CD14-positive monocyte (primary cell): Measurements from ENCODE around the gene TMEM185B. TPM values are rescaled to one million over a fixed set of nuclear protein-coding genes. Genes with fewer than 3 reads are reported as not detected.

Source experiments
- DNase-seq, 3 donors: peaks; one replicate each; pipeline ENCODE4 v3.0.0-alpha.2; 2011 to 2022
- H2AFZ ChIP-seq: 2 replicates; pipeline ENCODE4 v1.6.0; 2012; ENCODE audit warnings: mild to moderate bottlenecking, low read depth, low read length, inconsistent platforms; ENCODE audit not compliant: insufficient read depth, poor library complexity, severe bottlenecking
- H3K27ac ChIP-seq, 2 donors: 1 replicate in 1 of 2; 2 replicates in 1 of 2; pipeline ENCODE4 v1.5.1; 2012 to 2013; ENCODE audit warnings: low read length in 2 of 2, control low read depth in 1 of 2, inconsistent platforms in 1 of 2, low read depth in 1 of 2, mild to moderate bottlenecking in 1 of 2
- H3K27me3 ChIP-seq, 2 donors: one replicate each; pipeline versions ENCODE4 v1.6.0 to v1.6.1; 2011 to 2013; ENCODE audit warnings: low read length in 2 of 2; ENCODE audit not compliant: control insufficient read depth in 2 of 2, insufficient read depth in 2 of 2
- H3K36me3 ChIP-seq, 2 donors: replicated peaks in 1 of 2; 1 replicate in 1 of 2; 2 replicates in 1 of 2; pipeline versions ENCODE4 v1.5.1 to v1.6.1; 2012 to 2013; ENCODE audit warnings: low read length in 2 of 2, control low read depth in 1 of 2, inconsistent platforms in 1 of 2, mild to moderate bottlenecking in 1 of 2; ENCODE audit not compliant: insufficient read depth in 2 of 2, control insufficient read depth in 1 of 2
- H3K4me1 ChIP-seq, 2 donors: 1 replicate in 1 of 2; 2 replicates in 1 of 2; pipeline versions ENCODE4 v1.5.1 to v1.6.1; 2012 to 2013; ENCODE audit warnings: low read length in 2 of 2, control low read depth in 1 of 2, inconsistent platforms in 1 of 2, mild to moderate bottlenecking in 1 of 2, moderate library complexity in 1 of 2; ENCODE audit not compliant: insufficient read depth in 2 of 2, control insufficient read depth in 1 of 2
- H3K4me2 ChIP-seq: replicated peaks from 2 replicates; pipeline ENCODE3; 2012; ENCODE audit warnings: low read length, moderate library complexity, mild to moderate bottlenecking; ENCODE audit not compliant: poor library complexity, severe bottlenecking; ENCODE audit errors: extremely low read depth
- H3K4me3 ChIP-seq, 3 experiments: fragments of 200-600 bp in 1 of 3; sonication (generic) in 1 of 3; replicated peaks in 1 of 3; 1 replicate in 2 of 3; 2 replicates in 1 of 3; pipeline ENCODE4 v1.5.1; 2011 to 2013; ENCODE audit warnings: low read length in 3 of 3, mild to moderate bottlenecking in 3 of 3, control low read depth in 2 of 3, low read depth in 2 of 3, inconsistent platforms in 1 of 3, moderate library complexity in 1 of 3
- H3K79me2 ChIP-seq: 2 replicates; pipeline ENCODE4 v1.6.0; 2012; ENCODE audit warnings: mild to moderate bottlenecking, control low read depth, inconsistent platforms, low read length, moderate library complexity; ENCODE audit not compliant: insufficient read depth
- H3K9ac ChIP-seq: 2 replicates; pipeline ENCODE4 v1.6.0; 2017; ENCODE audit warnings: low read length, mild to moderate bottlenecking; ENCODE audit not compliant: insufficient read depth, poor library complexity, severe bottlenecking
- H3K9me3 ChIP-seq, 2 donors: replicated peaks in 1 of 2; 1 replicate in 1 of 2; 2 replicates in 1 of 2; pipeline versions ENCODE4 v1.5.1 to v1.6.1; 2012 to 2013; ENCODE audit warnings: low read length in 2 of 2, control low read depth in 1 of 2; ENCODE audit not compliant: control insufficient read depth in 1 of 2, insufficient read depth in 1 of 2
- H4K20me1 ChIP-seq: 2 replicates; pipeline ENCODE4 v1.6.0; 2012; ENCODE audit warnings: mild to moderate bottlenecking, low read length, control low read depth, moderate library complexity; ENCODE audit not compliant: insufficient read depth
- H3K27ac Mint-ChIP-seq, 7 donors: one replicate each; pipeline ENCODE4 v1.8.0; 2020; ENCODE audit warnings: mild to moderate bottlenecking in 7 of 7, mixed read lengths in 7 of 7, moderate library complexity in 6 of 7, inconsistent platforms in 2 of 7
- H3K27me3 Mint-ChIP-seq, 3 donors: one replicate each; pipeline ENCODE4 v1.8.0; 2021 to 2022; ENCODE audit warnings: low read depth in 3 of 3, mild to moderate bottlenecking in 3 of 3, mixed read lengths in 3 of 3, moderate library complexity in 3 of 3, inconsistent platforms in 1 of 3
- H3K36me3 Mint-ChIP-seq, 2 donors: one replicate each; pipeline ENCODE4 v1.8.0; 2020; ENCODE audit warnings: mixed read lengths in 2 of 2, inconsistent platforms in 1 of 2, mild to moderate bottlenecking in 1 of 2
- H3K4me1 Mint-ChIP-seq: one replicate; pipeline ENCODE4 v1.8.0; 2020; ENCODE audit warnings: mild to moderate bottlenecking, mixed read lengths
- H3K4me3 Mint-ChIP-seq, 2 donors: one replicate each; pipeline ENCODE4 v1.8.0; 2020; ENCODE audit warnings: mild to moderate bottlenecking in 2 of 2, mixed read lengths in 2 of 2, moderate library complexity in 1 of 2
- H3K9me3 Mint-ChIP-seq, 7 donors: one replicate each; pipeline ENCODE4 v1.8.0; 2020 to 2022; ENCODE audit warnings: mixed read lengths in 7 of 7, mild to moderate bottlenecking in 6 of 7, moderate library complexity in 6 of 7, inconsistent platforms in 2 of 7
- WGBS: methylation state at CpG from one replicate; pipeline ENCODE4 v1.1.5; 2013; ENCODE audit warnings: missing lambda C conversion rate; ENCODE audit not compliant: insufficient coverage; 5-methylcytosine and 5-hydroxymethylcytosine counted together
- intact Hi-C, 2 donors: fragments of 100-400 bp; cut with micrococcal nuclease; formaldehyde crosslinking; loops; one replicate each; pipeline versions ENCODE4 v1.15.0 to v1.15.1; 2023
- polyA minus RNA-seq: library from RNA; depleted of rRNA, polyadenylated mRNA; stranded (reverse); fragments of >200 nt; gene quantifications from 2 replicates; pipeline ENCODE4 v1.2.3, GENCODE V29; 2012
- polyA plus RNA-seq, 3 donors: library from polyadenylated mRNA; depleted of rRNA in 1 of 3; unstranded in 2 of 3; stranded (reverse) in 1 of 3; fragments of 300-500 nt in 2 of 3; fragments of >200 nt in 1 of 3; fragmentation: Illumina TruSeq in 2 of 3; gene quantifications; 1 replicate in 2 of 3; 2 replicates in 1 of 3; pipeline ENCODE4 v1.2.3, GENCODE V29; 2012 to 2021
- total RNA-seq, 12 experiments: library from RNA in 1 of 12; stranded (reverse) in 1 of 12; fragments of 120-200 nt in 1 of 12; gene quantifications; one replicate each; pipeline ENCODE4 v1.2.4 and lab custom pipeline; 2013 to 2026; ENCODE audit warnings: mixed read lengths in 6 of 12, inconsistent platforms in 1 of 12
- TF ChIP-seq, protein P1 (sequence below): fragments of 200-600 bp; IDR thresholded peaks from one replicate; pipeline ENCODE4 v1.8.0; 2022; ENCODE audit warnings: antibody characterized with exemption, mild to moderate bottlenecking

The TMEM185B gene
- total RNA-seq (2013) = 8.3 TPM
- polyA plus RNA-seq (10 to 100 TPM in 2 of 3 donors, 1 to 10 TPM in 1; 9.7 to 20.4 (median 18.1) TPM), polyA minus RNA-seq (8.7 and 16.0 TPM in 2 replicates), total RNA-seq (lab: John Stamatoyannopoulos, UW) (27.3 to 57.8 (median 36.4) reads per million in 11 experiments)

DNA sequence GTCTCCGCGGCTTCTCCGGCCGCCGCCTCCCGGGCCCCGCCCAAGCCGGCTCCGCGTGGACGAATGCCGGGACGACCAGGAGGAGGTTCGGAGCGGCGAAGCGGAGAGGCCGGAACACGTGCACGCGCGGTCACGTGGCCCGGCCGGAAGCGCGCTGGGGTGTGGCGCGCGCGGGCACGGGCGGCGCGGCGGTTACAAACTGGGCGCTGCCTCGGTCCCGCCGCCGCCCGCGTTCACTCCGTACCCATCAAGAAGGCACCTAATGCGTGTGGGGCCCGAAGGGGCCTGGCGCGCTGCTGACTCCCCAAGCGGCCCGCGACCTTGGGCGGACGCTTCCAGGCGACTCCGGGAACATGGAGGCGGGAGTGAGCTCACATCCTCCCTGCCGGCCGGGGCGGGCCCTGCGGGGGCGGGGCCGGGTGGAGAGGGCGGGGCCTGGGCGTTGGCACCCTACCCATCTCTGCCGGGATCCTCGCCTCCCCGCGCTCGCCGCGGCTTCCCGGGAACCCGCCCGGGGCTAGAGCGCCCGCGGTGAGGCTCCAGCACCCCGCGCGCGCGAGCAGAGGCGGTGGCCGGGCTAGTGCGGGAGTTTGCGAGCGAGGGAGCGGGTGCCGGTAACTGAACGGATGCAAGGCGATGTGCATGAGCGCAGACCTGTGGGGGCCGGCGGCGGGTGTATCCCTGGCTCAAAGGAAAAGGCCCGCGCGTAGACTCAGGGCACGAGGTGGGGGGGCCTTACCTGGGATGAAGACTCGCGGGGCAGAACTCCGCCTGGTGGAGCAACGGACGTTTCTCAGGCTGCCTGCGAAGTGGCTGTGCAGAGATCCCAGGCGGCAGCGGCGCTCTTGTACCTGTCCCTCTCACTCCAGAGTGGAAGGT is at the start of gene TMEM185B:
TMEM185B (minus strand) TSS at position 367 of the 879 bp plus-strand sequence. CDS start 424 bp downstream, outside the sequence.
- Mint-ChIP-seq H3K4me1 (peaks cover 36% of the 10 kb centered on the region), H3K36me3 (peaks cover 33 to 38% of the 10 kb centered on the region in 2 donors), H3K27ac (peak within 1 kb of the TSS; percentile 78 to 96 (median 93)), H3K9me3 (peaks cover 6 to 16% (median 12%) of the 10 kb centered on the region in 7 donors), H3K4me3 (peak within 1 kb of the TSS; percentile 83 to 89), H3K27me3 (peaks cover 11 to 24% (median 22%) of the 10 kb centered on the region in 3 donors)
- H3K9ac ChIP-seq = peak within 1 kb of the TSS; percentile 88
- H4K20me1 ChIP-seq = peaks cover 8% of the 10 kb centered on the region
- TF ChIP-seq, protein P1, sequence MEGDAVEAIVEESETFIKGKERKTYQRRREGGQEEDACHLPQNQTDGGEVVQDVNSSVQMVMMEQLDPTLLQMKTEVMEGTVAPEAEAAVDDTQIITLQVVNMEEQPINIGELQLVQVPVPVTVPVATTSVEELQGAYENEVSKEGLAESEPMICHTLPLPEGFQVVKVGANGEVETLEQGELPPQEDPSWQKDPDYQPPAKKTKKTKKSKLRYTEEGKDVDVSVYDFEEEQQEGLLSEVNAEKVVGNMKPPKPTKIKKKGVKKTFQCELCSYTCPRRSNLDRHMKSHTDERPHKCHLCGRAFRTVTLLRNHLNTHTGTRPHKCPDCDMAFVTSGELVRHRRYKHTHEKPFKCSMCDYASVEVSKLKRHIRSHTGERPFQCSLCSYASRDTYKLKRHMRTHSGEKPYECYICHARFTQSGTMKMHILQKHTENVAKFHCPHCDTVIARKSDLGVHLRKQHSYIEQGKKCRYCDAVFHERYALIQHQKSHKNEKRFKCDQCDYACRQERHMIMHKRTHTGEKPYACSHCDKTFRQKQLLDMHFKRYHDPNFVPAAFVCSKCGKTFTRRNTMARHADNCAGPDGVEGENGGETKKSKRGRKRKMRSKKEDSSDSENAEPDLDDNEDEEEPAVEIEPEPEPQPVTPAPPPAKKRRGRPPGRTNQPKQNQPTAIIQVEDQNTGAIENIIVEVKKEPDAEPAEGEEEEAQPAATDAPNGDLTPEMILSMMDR = peak; percentile 2
- peaks cover 5% of the 10 kb centered on the region in 2 donors for H3K36me3 ChIP-seq
- H3K4me3 ChIP-seq = peak within 1 kb of the TSS; percentile 53 to 80 (median 57)
- under 1% methylated on average over 108 of the region's 108 CpGs for WGBS
- peak within 1 kb of the TSS; percentile 97 for H3K4me2 ChIP-seq
- peaks cover 0 to 5% of the 10 kb centered on the region in 2 donors for H3K27me3 ChIP-seq
- peaks cover 3 to 11% of the 10 kb centered on the region in 2 donors for H3K9me3 ChIP-seq
- peak within 1 kb of the TSS; percentile 68 to 95 for H3K27ac ChIP-seq
- H3K79me2 ChIP-seq = peaks cover 15% of the 10 kb centered on the region
- intact Hi-C loops = loop anchor here in 1 of 2 donors (10.0 kb wide), 1 partner anchor 92 kb away; no protein-coding TSS in a partner anchor
- peak; percentile 77 to 79 (median 78) for DNase-seq
- peak within 1 kb of the TSS; percentile 99 for H2AFZ ChIP-seq
- peaks cover 13 to 30% of the 10 kb centered on the region in 2 donors for H3K4me1 ChIP-seq

DNA sequence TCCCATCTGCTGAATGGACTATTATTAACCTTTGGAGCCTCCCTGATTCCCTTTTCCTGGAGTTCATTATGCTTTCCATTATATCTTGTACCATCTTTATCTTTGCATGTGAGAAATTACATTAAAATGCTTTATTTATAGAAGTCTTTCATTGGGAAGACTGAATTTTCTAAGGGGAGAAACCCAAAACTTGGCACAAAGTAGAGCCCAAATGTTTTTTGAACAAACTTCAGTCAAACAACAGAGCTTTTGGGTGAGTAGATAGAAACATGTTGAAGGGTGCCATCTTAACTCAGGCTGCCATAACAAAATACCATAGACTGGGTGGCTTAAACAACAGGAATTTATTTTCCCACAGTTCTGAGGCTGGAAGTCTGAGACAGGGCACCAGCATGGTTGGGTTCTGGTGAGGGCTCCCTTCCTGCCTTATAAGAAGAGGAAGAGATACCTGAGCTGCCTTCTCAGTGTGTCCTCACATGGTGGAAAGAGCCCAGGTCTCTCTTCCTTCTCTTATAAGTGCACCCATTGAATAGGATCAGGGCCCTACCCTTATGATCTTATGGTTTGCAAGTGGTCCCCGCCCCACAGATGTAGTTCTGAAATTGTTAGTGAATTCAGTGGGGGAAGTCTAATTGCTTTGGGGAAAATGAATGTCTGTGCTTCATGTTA is 48.6 kb upstream of the TMEM185B start:
- TF ChIP-seq, protein P1 = no peak
- Mint-ChIP-seq H3K36me3 (peaks cover 22 to 45% of the 10 kb centered on the region in 2 donors), H3K27ac (peak overlapping the region in 1 of 7 donors; percentile 47), H3K4me3 (no peak overlapping the region), H3K9me3 (peaks cover 3 to 11% (median 8%) of the 10 kb centered on the region in 7 donors), H3K27me3 (peaks cover 0 to 3% (median 2%) of the 10 kb centered on the region in 3 donors), H3K4me1 (peaks cover 40% of the 10 kb centered on the region)
- peaks cover 3 to 5% of the 10 kb centered on the region in 2 donors for H3K9me3 ChIP-seq
- DNase-seq = no peak
- peaks cover 100% of the 10 kb centered on the region for H3K79me2 ChIP-seq
- intact Hi-C loops = no loop called here
- H3K4me3 ChIP-seq = no peak overlapping the region
- H2AFZ ChIP-seq = no peak overlapping the region
- H3K9ac ChIP-seq = no peak overlapping the region
- peaks cover 14 to 21% of the 10 kb centered on the region in 2 donors for H3K4me1 ChIP-seq
- peaks cover 100% of the 10 kb centered on the region for H4K20me1 ChIP-seq
- H3K4me2 ChIP-seq = no peak overlapping the region
- H3K27ac ChIP-seq = no peak overlapping the region
- WGBS = 100% methylated on average over 1 of the region's 1 CpG
- no peaks in the 10 kb centered on the region for H3K27me3 ChIP-seq
- H3K36me3 ChIP-seq = peaks cover 0 to 18% of the 10 kb centered on the region in 2 donors
